HuH-7 (cell line): ENCODE results near the gene ZNF664.
A peak's percentile ranks its signal among the peaks of the same experiment; 100 is the strongest.

Experiments used
- DNase-seq: peaks from one replicate; pipeline ENCODE4 v3.0.0; 2011; ENCODE audit warnings: low spot score

Gene ZNF664

DNA sequence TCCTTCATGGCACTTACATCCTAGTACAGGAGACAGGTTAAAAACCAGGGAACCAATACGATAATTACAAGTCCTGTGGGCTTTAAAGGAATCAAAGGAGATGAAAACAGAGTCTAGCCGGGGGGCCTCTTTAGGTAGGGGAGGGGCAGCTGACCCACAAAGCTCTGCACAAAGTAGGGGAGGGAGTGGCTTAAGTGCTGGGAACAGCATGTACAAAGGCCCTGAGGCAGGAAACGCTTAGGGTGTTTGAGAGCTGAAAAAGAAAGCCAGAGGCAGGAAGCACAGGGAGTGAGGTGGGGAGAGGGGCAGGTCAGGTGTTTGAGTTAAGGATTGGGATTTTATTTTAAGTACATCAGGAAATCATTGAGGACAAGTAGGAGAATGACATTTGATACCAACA, 37.7 kb downstream of the ZNF664 start:
- DNase-seq, result no peak

DNA sequence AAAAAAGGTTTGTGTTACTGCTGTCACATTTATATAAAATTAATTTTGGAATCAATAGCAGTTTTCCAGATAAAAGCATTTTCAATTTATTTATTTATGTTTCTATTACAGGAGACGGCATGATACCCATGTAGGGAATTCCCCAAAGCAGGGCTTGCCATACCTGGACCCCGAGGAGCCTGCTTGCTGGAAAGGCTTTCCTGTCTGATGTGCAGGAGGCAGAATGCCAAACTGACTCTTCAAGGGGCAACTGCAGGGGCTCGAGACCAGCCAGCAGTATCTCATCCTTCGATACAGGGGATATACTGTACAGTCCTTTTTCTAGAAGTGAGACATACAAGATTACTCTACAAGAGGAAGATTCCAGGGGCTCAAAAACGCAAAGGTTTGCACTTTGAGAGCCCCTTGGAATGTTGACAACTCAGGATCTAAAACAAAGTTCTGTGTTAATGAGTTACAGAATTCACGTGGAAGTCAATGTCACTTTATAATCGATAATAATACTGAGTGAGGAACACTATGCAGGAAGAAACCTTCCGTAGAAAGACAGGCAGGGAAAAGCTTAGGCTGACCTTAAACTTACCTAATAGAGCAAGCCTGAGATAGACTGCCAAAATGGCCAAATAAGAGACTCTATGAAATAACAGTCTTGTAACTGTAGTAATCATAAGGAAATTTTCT, 38.6 kb downstream of the ZNF664 start:
- no peak for DNase-seq

DNA sequence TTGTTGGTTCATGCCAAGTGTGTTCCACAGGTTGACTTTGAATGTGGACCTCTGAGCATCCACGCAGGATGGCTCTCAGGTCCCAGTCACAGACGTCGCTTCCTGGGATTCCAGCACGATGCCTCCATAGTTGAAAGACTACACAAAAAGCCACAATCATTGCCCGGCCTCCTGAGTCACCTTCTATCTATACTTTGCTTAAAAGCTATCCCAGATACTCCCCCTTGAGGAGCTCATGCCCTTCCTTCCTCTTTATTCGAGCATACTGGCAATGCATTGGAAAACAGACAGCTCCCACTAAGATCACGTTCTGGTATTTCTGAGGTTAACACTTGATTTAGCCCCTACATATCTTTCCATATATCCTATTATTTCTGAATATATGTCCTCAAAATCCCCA, 40.1 kb downstream of the ZNF664 start:
- DNase-seq, result no peak

DNA sequence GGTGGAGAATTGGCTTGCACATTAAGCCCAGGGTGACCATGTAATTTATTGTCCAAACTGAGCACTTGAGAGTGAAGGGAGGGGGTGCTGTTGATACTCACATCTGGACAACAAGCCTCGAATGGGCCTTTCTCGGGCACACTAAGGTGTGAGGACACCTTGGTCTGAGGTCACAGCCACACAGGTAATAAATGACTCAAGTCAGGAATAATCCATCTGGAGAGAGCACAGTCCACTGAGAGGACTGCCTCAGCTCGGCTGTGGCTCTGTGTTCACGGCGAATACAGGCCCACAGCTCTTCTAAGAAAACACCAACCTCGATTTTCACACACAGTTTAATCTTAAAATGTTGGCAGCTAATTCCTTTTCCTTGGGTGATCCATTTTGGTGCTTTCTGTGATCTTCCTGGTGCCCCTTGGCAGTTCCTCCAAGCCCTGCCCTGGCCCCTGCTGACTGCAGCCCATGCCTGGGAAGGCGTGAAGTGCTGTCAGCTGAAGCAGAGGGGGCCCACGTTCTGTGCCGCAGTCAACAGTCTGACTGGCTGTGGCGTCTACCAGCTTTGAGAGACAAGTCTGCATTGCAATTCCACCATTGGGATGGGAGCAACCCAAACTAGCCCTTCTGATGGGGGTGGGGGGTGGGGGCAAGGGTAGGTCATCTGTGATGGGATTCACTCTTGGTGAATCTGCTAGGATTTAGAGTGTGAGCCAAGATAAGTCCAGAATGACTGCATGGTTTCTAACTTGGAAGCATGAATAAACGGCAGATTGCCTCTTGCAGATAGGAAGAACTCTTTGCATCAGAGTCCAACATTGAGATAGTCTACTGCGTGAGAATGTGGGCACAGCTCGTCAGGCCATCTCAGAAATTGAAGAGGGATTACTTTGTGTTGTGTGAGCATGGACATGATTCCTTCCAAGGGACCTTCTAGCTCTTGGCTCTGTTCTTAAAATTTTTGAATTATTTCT, 42.8 kb downstream of the ZNF664 start:
- DNase-seq, result no peak

DNA sequence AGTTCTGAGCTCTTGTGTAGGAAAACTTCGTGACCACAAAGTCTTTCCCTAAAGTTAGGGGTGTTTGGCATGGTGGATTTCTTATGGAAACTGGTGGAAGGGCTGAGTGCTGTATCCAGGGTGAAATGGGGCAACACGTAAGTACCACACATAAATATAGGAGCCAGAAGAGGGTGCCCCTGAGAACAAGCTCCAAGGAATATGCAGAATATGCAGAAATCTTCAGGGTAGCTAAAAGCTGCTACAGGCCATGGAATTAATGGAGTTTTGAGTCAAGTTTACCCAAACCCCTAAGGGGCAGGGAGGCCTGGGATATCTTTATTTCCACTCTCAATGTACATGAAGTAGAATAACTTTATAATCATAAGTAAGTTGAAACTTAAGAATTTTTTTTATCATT, 44.0 kb downstream of the ZNF664 start:
- no peak for DNase-seq

DNA sequence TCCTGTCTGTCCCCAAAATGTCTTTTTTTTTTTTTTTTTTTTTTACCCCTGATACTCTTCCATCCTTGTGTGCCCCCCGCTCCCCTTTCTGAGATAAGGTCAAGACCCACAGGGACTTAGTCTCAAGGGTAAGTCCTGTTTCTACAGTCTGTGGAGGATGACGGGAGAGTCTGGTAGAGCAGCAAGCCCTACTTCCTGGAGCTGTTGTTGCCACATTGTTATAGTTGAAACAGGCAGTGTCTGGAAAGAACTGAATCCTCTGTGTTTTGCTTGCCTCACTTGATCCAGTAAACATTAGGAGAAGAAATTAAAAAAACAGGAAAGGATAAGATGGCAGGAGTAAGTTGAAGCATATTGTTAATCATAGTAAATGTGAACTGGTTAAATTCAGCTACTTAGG, 45.5 kb downstream of the ZNF664 start:
- DNase-seq, result no peak

DNA sequence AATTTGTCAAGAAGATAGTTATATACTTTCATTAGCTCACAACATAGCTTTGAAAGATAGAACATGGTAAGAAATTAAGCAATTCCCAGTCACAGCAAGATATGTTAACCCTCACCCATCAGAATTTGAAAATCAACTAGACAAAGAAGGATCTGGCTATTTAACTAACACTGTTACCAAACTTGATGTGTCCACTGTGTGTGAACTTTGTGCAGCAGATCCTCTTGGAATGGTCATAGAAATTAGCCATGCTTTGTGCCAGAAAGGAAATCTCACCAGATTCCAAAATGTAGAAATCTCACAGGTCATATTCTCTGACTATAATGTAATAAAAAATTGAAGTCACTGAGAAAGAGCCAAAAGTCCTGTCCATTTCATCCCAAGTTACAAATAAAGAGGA, 46.1 kb downstream of the ZNF664 start:
- no peak for DNase-seq

DNA sequence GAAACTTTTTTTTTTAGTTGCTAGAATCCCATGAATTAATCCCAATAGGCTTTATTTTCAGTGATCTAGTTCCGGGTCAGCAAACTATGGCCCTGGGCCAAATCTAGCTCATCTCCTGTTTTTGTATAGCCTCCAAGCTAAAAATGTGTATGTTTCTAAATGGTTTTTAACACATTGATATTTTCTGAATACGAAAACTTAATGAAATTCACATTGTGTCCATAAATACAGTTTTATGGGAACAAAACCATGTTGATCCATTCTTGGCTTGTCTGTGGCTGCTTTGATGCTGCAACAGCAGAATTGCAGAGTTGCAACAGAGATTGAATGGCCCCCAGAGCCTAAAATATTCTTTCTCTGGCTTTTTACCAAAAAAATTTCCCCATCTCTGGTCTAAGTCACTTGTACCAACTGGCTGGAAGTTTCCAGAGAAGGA, 47.5 kb downstream of the ZNF664 start:
- no peak for DNase-seq

DNA sequence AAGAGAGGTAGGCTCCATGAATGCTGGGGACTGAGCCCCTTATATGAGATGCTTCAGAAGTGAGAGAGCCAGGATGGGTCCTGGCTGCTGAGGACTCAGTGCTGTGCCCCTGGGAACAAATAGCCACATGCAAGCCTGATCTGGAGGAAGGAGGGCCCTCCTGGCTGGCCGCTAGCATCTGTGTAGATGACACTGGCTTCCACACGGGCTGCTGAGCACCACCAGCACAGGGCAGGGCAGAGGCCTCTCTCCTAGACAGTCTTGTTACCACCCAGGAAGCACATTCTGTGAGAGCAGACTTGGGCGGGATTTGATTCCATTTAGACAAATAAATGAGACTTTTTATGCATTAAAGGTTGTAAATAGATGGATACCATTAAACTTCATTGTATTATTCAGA, 48.0 kb downstream of the ZNF664 start:
- no peak for DNase-seq

DNA sequence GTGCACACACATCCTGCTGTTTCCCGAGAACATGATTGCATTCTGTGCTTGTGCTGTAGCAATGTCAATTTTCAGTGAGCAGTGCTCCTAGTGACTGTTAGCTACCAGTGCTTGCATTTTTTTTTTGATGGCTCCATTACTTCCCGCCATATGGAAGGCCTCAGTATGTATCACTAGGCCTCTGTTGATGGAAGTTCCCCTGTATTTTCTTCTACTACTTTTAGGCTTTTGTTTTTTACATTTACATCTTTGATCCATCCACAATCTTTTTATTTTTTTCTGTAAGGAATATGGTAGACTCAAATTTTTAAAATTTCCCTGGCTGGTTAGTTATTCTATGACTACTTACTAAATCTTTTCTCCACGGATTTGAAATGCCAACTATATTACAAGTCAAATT, 49.1 kb downstream of the ZNF664 start:
- DNase-seq, result no peak

DNA sequence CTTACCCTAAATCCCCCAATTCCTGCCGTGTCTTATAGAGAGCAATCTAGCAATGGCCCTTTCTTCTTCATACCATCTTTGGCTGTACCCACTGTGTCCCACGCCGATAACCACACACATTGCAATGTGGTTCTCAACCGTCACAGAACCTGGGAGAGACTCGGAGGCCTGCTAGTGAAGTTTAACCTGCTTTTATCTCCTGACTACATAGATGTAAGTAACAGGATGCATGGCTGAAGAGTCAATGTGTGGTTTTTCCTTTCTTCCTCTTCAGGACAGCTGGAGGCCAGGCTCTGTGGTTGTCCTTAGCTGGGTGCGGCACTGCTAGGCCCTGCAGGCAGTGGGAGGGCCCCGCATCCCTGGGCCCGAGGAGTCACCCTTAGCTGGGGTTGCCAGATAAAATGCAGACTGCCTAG, 51.3 kb downstream of the ZNF664 start:
- DNase-seq, result no peak

DNA sequence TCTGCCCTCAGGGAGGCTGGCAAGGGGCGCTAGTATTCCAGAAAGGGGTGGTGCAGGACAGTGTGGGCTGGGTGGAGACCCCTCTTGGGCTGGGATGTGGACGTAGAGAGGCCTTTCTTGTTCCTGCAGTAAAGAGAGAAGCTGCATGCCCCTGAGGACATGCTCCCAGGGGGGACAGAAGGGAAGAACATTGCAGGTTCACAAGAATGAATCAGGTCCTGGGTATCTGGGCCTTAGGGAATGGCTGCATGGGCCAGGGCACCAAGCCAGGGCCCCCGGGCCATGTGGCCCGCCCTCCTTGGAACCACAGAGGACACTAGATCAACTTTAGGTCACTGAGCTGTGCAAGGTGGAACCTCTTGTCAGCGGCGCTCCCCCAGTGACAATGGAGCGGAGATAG, 51.8 kb downstream of the ZNF664 start:
- no peak for DNase-seq

DNA sequence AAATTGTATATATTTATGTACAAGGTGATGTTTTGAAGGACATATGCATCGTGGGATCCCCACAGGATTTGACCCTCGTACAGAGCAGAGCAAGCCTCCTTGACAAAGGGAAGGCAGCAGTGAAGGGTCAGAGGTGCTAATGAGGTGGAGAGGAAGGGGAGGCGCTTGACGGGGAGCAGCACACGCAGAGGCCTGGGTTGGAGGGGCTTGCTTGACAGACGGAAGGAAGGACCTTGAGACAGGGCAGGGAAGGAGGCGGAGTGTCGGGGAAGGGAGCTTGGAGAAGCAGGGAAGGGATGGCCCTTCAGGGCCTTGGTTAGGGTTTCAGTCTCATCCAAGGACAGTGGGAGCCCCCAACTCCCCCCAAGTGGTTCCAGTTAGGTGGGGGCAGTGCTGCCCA, 52.6 kb downstream of the ZNF664 start:
- DNase-seq, result no peak

DNA sequence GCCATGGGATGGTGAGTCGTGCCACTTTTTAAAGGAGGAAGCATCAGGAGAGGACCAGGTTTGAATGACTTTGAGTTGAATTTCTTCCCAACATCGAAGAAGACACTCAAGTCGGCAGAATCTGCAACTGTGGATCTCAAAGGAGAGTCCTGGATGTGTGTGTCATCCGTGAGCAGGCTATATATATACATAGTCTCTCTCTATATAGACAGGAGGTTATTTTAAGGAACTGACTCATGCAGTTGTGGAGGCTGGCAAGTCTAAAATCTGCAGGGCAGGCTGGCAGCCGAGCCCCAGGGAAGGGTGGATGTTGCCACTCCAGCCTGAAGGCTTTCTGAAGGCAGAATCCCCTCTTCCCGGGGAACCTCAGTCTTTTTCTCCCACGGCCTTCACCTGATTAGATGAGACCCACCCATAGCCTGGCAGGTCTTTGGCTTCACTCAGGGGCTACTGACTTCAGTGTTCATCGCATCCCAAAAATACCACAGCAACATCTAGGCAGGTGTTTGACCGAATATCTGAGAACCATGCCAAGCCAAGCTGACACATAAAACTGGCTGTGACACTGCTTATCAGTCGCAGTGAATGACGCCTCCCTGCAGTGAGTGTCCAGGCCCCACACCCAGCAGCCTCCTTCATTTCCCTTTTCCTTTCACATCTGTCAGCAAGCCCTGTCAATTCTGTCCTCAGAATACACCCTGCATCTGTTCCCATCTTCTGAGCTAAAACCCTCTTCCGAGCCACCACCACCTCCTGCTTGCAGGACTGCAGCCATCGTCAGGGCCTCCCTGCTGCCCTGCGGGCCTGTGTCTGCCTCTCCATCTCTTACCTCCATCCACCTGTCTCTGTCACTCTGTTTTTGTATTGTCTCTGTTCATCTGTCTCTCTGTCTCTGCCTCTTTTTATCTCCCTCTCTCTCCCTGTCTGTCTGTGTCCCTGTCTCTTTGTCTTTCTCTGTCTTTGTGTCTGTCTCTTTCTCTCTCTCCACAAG, 54.0 kb downstream of the ZNF664 start:
- no peak for DNase-seq

DNA sequence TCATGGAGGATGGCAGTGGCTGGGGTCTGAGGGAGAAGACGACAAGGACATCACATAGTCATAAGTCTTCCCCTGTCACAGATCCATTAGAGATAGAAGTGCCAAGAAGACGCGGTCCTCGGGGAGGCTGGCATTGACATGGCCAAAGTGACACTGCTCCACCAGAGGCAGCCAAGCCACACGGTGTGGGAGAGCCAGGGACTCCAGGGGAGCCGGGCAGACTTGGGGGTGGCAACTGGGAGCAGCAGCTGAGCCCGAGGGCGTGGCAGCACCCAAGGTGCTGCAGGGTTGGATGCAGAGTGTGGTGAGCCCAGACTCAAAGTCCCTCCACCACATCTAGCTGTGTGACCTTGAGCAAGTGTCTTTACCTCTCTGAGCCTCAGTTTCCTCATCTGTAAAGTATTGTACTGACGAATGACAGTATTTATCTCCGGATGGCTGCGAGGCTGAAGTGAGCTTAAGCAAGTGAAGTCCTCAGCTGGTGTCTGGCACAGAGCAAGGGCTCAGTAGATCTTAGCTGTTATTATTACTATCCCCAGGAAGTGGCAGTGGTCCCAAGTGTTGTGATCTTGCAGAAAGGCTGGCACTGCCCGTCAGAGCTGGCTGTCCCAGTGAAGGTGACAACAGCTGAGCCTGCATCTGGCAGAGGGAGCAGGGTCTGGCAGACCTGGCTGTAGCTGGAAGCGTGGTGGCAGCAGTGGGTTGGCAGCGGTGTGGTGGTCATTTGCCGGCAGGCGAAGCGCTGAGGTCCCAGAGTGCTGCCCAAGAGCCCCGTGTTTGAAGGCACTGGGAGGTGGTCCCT, 54.9 kb downstream of the ZNF664 start:
- DNase-seq, result no peak

DNA sequence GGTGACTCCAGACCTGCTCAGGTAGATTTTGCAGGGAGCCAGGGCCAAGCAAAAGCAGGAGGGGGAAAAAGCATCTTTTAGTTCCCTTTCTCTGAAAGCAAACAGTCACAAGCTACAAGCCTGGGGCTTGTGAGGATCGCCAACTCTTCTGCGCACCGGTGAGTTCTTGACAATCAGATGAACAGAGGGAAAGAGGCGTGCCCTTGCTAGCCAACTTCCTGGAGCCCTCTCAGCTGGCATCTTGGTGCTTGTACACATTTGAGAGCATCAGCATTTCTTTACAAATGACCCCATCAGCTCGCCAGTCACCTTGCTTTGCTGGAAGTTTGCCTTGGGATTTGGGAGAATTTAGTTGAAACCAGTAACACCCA, 55.5 kb downstream of the ZNF664 start:
- no peak for DNase-seq

DNA sequence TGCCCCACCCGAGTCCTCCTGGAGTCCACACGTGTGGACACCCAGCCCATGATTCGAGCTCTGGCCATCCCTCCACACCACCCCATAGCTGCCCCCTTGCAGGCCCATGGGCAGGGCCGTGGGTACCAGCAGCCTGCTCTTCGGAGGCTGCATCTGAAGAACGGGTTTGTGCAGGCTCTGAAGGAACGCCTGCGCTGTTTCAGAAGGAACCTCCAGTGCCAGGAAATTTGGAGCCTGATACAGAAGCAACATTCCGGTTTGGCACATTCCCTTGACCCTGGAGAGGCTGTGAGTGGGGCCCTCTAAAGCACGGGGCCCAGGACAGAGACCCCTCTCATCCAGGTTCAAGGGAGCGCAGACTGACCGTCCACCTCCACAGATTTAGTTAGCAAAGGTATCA, 57.0 kb downstream of the ZNF664 start:
- no peak for DNase-seq

DNA sequence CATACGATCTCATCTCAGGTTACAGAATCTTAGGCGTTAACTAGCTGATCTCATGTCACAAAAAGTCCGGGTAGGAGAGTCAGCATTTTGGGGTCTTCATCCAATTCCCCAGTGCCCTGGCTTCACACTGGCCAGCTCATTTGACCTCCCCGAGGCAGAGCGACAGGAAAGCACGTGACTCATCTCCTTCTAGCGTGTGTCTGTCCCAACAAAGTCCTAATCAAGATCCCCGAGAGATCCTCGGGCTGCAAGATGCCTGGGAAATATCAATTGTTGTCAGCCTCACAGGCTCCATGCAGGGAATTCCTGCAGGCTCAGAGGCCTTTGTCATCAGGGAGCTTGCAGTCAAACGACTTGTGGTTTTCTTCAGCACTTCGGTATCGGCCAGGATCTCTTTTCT, 57.5 kb downstream of the ZNF664 start:
- no peak for DNase-seq

DNA sequence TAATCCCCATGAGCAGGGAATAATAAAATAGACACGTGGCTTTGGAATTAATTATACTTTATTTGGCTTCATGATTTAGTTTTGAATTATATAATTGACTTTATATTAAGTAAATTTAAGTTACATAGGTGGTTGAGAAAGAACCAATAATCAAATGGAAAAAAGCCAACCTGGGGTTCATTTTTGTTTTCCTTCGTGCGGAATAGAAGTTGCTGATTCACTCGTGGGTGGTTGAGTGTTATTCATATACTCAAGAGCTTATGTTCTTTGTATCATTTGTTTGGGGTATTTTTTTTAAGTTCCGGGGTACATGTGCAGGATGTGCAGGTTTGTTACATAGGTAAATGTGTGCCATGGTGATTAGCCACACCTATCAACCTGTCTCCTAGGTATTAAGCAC, 58.0 kb downstream of the ZNF664 start:
- DNase-seq, result no peak

DNA sequence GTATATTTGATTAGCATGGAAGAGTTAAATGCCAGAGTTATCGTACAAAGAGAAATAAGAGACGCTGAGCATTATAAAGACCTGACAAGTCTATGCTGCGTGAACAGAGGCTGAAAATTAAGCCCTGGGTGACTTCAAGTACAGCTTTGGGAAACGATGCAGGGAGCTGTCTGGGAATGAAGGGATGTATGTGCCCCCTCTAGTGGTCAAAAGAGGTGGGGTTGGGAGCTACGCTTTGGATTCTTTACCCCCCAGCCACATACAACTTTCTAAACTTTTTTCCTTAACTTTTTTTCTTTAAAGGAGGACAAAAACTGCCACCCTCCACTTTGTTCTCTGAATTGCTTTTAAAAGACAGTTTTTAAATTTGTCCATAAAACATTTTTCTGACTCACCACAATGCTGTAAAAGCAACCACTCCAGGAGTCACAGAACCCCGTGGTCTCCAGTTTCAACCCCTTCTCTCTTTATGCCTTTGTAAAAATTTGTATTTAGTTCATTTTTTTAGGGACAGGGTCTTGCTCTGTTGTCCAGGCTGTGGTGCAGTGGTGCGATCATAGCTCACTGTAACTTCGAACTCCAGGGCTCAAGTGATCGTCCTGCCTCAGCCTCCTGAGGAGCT, 59.4 kb downstream of the ZNF664 start:
- peak; percentile 76 for DNase-seq

DNA sequence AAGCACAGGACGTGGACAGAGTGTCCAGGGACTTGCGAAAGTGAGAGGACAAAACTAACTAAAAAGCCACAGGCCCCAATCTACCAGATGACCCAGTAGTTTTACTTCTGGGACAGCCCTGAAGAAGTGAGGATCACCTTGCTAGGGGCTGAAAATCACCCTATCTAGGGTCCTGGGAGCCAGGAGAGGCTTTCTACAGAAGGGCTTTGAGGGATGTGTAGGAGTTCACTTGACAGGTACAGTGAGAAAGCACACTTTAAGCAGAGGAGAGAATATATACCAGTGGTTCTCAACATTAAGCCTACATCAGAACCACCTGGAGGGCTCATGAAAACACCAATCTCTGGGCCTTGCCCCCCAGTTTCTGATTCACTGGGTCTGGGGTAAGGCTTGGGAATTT, 60.8 kb downstream of the ZNF664 start:
- DNase-seq, result no peak
